ENCODE data around the gene EYA4.

- TF ChIP-seq CTCF (conservative IDR thresholded peaks at IDR 0.05; ENCODE audit: low read length) (no peak), EZH2phosphoT487 (IDR thresholded peaks at IDR 0.05; ENCODE audit: borderline replicate concordance, low read depth, low read length) (no peak)
Observed at GRCh38 chr6:133314947-133315346, 73.8 kb downstream of the EYA4 start.

Measured in OCI-LY7 (cell line).